HS-5 (cell line): Measurements from ENCODE around the gene LPAR2.
"Not testable (repeated sequence)": the region's sequence is repeated elsewhere in the genome, so short reads cannot be mapped to it uniquely, and the experiment has no call there.

Experiments
- DNase-seq: peaks from one replicate; pipeline ENCODE4 v3.0.0-alpha.2; 2012; ENCODE audit warnings: low read depth

The LPAR2 gene

GRCh38 chr19:19631346-19631745 is 3.3 kb upstream of the LPAR2 start:
- DNase-seq = no peak

GRCh38 chr19:19630426-19630825 is 2.4 kb upstream of the LPAR2 start:
- no peak for DNase-seq

GRCh38 chr19:19630062-19630414 is 2.0 kb upstream of the LPAR2 start:
- DNase-seq = no peak

- DNase-seq = no peak
These were observed 598 bp upstream of the LPAR2 start for GRCh38 chr19:19628501-19629134.

GRCh38 chr19:19626516-19627472 is 1.2 kb downstream of the LPAR2 start:
- no peak for DNase-seq

- DNase-seq = no peak
These were observed 3.9 kb downstream of the LPAR2 start for GRCh38 chr19:19624032-19624570.

GRCh38 chr19:19623383-19623782 is 4.6 kb downstream of the LPAR2 start:
- DNase-seq = no peak

- DNase-seq = no peak
These were observed 8.2 kb downstream of the LPAR2 start for GRCh38 chr19:19619849-19620210.

GRCh38 chr19:19619181-19619848 is 8.7 kb downstream of the LPAR2 start:
- DNase-seq = no peak

GRCh38 chr19:19618219-19619051 is 9.6 kb downstream of the LPAR2 start, which contains the start of gene PBX4:
Gene PBX4 (minus strand): TSS chr19:19618687. CDS start chr19:19618629, 58 bp downstream.
- DNase-seq = peak; percentile 63

GRCh38 chr19:19615086-19615485 is 12.9 kb downstream of the LPAR2 start:
- peak; percentile 30 for DNase-seq

GRCh38 chr19:19613506-19613905 is 14.5 kb downstream of the LPAR2 start:
- DNase-seq = no peak

GRCh38 chr19:19610376-19611202 is 17.4 kb downstream of the LPAR2 start:
- DNase-seq = no peak

GRCh38 chr19:19606686-19607085 is 21.3 kb downstream of the LPAR2 start:
- not testable (repeated sequence) for DNase-seq

GRCh38 chr19:19606021-19606420 is 22.0 kb downstream of the LPAR2 start:
- DNase-seq = no peak

GRCh38 chr19:19602713-19603324 is 25.2 kb downstream of the LPAR2 start:
- no peak for DNase-seq

- DNase-seq = no peak
These were observed 25.8 kb downstream of the LPAR2 start for GRCh38 chr19:19602136-19602712.

- DNase-seq = no peak
These were observed 27.2 kb downstream of the LPAR2 start for GRCh38 chr19:19600793-19601330.

GRCh38 chr19:19598728-19599451 is 29.1 kb downstream of the LPAR2 start:
- DNase-seq = not testable (repeated sequence)
